H1 (cell line): ENCODE results near the gene RBM17. TPM values are rescaled to one million over a fixed set of nuclear protein-coding genes. Genes with fewer than 3 reads are reported as not detected.

ENCODE experiments used
- CTCF ChIA-PET: fragments of 300-600 bp; sonication (Branson Sonifier 250); formaldehyde crosslinking; loops from one replicate; lab custom pipeline; 2021; ENCODE audit not compliant: partially characterized antibody; lab: Charles Lee
- POLR2A ChIA-PET: fragments of 300-600 bp; sonication (Branson Sonifier 250); formaldehyde crosslinking; loops from one replicate; lab custom pipeline; 2021; ENCODE audit warnings: inconsistent platforms; ENCODE audit not compliant: partially characterized antibody; lab: Charles Lee
- DNase-seq, 2 experiments: peaks; one replicate each; pipeline versions ENCODE4 v3.0.0 to v3.0.0-alpha.2; 2010 to 2022; ENCODE audit warnings: low spot score in 2 of 2, low read depth in 1 of 2, mixed read lengths in 1 of 2
- FAIRE-seq: peaks from 2 replicates; lab custom pipeline; 2011; peaks lifted over from hg19 to GRCh38; lab: Jason Lieb, UNC
- H2AFZ ChIP-seq: 2 replicates; pipeline ENCODE4 v1.8.1; 2012; ENCODE audit warnings: low read length, inconsistent platforms
- H2AK5ac ChIP-seq: 2 replicates; pipeline ENCODE4 v1.6.1; 2013; ENCODE audit warnings: low read depth, low read length
- H2BK120ac ChIP-seq: replicated peaks from 2 replicates; pipeline ENCODE3; 2013; ENCODE audit warnings: low read depth, low read length, inconsistent platforms
- H2BK12ac ChIP-seq: 2 replicates; pipeline ENCODE4 v1.6.1; 2013; ENCODE audit warnings: low read depth, low read length
- H2BK15ac ChIP-seq: 2 replicates; pipeline ENCODE4 v1.6.1; 2013; ENCODE audit warnings: low read length
- H2BK20ac ChIP-seq: 2 replicates; pipeline ENCODE4 v1.6.1; 2013; ENCODE audit warnings: low read length
- H2BK5ac ChIP-seq: 2 replicates; pipeline ENCODE4 v1.6.1; 2013; ENCODE audit warnings: low read depth, low read length
- H3K14ac ChIP-seq: 2 replicates; pipeline ENCODE4 v1.6.1; 2013; ENCODE audit warnings: inconsistent platforms; ENCODE audit not compliant: insufficient read length
- H3K18ac ChIP-seq: 2 replicates; pipeline ENCODE4 v1.6.1; 2013; ENCODE audit warnings: low read length; ENCODE audit errors: extremely low read depth
- H3K23ac ChIP-seq: 2 replicates; pipeline ENCODE4 v1.6.1; 2013; ENCODE audit warnings: inconsistent platforms; ENCODE audit not compliant: insufficient read length
- H3K23me2 ChIP-seq: 2 replicates; pipeline ENCODE4 v1.6.1; 2013; ENCODE audit warnings: low read depth, low read length
- H3K27ac ChIP-seq: 2 replicates; pipeline ENCODE4 v1.6.1; 2011; ENCODE audit warnings: low read depth, low read length, inconsistent platforms
- H3K27me3 ChIP-seq, 4 experiments: replicated peaks in 1 of 4; 1 replicate in 1 of 4; 2 replicates in 3 of 4; pipeline versions ENCODE4 v1.6.1 to v1.8.1; 2011 to 2013; ENCODE audit warnings: low read length in 3 of 4, mild to moderate bottlenecking in 3 of 4, inconsistent platforms in 2 of 4, mixed read lengths in 2 of 4, moderate library complexity in 1 of 4; ENCODE audit not compliant: control insufficient read depth in 3 of 4, insufficient read depth in 3 of 4; ENCODE audit errors: extremely low read depth in 1 of 4
- H3K36me3 ChIP-seq, 4 experiments: 2 replicates each; pipeline versions ENCODE4 v1.6.1 to v1.8.1; 2011 to 2013; ENCODE audit warnings: mild to moderate bottlenecking in 4 of 4, low read length in 3 of 4, moderate library complexity in 2 of 4, control low read depth in 1 of 4, inconsistent platforms in 1 of 4; ENCODE audit not compliant: insufficient read depth in 4 of 4, control insufficient read depth in 2 of 4
- H3K4ac ChIP-seq: replicated peaks from 2 replicates; pipeline ENCODE3; 2013; ENCODE audit warnings: low read length, low read depth, mixed read lengths, inconsistent platforms; ENCODE audit not compliant: insufficient read length
- H3K4me1 ChIP-seq, 4 experiments: replicated peaks in 1 of 4; 1 replicate in 1 of 4; 2 replicates in 3 of 4; pipeline versions ENCODE4 v1.6.1 to v1.8.1; 2011 to 2013; ENCODE audit warnings: low read length in 3 of 4, inconsistent platforms in 2 of 4, mixed read lengths in 1 of 4; ENCODE audit not compliant: insufficient read depth in 4 of 4, control insufficient read depth in 3 of 4
- H3K4me2 ChIP-seq, 2 experiments: 2 replicates each; pipeline versions ENCODE4 v1.6.1 to v1.8.1; 2011 to 2013; ENCODE audit warnings: low read depth in 2 of 2, low read length in 2 of 2, control low read depth in 1 of 2, inconsistent platforms in 1 of 2, mild to moderate bottlenecking in 1 of 2; ENCODE audit not compliant: insufficient read depth in 1 of 2
- H3K4me3 ChIP-seq, 4 experiments: fragments of 200-600, 300-600 bp in 1 of 4; sonication (generic), shearing (Covaris generic), sonication (Bioruptor Twin) in 1 of 4; 2 replicates each; pipeline versions ENCODE4 v1.5.1 to v1.8.1; 2011 to 2016; ENCODE audit warnings: low read length in 4 of 4, low read depth in 3 of 4, control low read depth in 2 of 4, inconsistent platforms in 2 of 4, mild to moderate bottlenecking in 2 of 4, mixed read lengths in 1 of 4, moderate library complexity in 1 of 4; ENCODE audit not compliant: insufficient read depth in 2 of 4; ENCODE audit errors: extremely low read depth in 1 of 4
- H3K56ac ChIP-seq: replicated peaks from 2 replicates; pipeline ENCODE3; 2013; ENCODE audit warnings: low read depth, mild to moderate bottlenecking, mixed read lengths, low read length, inconsistent platforms; ENCODE audit not compliant: insufficient read length
- H3K79me1 ChIP-seq: 2 replicates; pipeline ENCODE4 v1.6.1; 2013; ENCODE audit warnings: low read depth, low read length, control low read depth
- H3K79me2 ChIP-seq, 2 experiments: 2 replicates each; pipeline versions ENCODE4 v1.6.1 to v1.8.1; 2012 to 2013; ENCODE audit warnings: low read length in 2 of 2, mild to moderate bottlenecking in 2 of 2, inconsistent platforms in 1 of 2; ENCODE audit not compliant: insufficient read depth in 2 of 2, control insufficient read depth in 1 of 2
- H3K9ac ChIP-seq, 4 experiments: replicated peaks in 1 of 4; 1 replicate in 1 of 4; 2 replicates in 3 of 4; pipeline versions ENCODE4 v1.6.1 to v1.8.1; 2011 to 2013; ENCODE audit warnings: low read depth in 3 of 4, low read length in 3 of 4, control low read depth in 2 of 4, mild to moderate bottlenecking in 2 of 4, moderate library complexity in 2 of 4, inconsistent platforms in 1 of 4; ENCODE audit errors: extremely low read depth in 1 of 4
- H3K9me3 ChIP-seq, 2 experiments: 2 replicates each; pipeline versions ENCODE4 v1.6.1 to v1.8.1; 2012 to 2013; ENCODE audit warnings: mild to moderate bottlenecking in 2 of 2, moderate library complexity in 2 of 2, control low read depth in 1 of 2, inconsistent platforms in 1 of 2, low read depth in 1 of 2, low read length in 1 of 2, mixed read lengths in 1 of 2; ENCODE audit not compliant: insufficient read depth in 2 of 2
- H4K20me1 ChIP-seq, 2 experiments: replicated peaks in 1 of 2; 2 replicates each; pipeline versions ENCODE3 to v1.8.1; 2011 to 2013; ENCODE audit warnings: inconsistent platforms in 2 of 2, low read length in 2 of 2, mild to moderate bottlenecking in 1 of 2; ENCODE audit not compliant: insufficient read depth in 2 of 2, control insufficient read depth in 1 of 2
- H4K5ac ChIP-seq: 2 replicates; pipeline ENCODE4 v1.6.1; 2013; ENCODE audit warnings: low read length, low read depth, mixed read lengths, inconsistent platforms; ENCODE audit not compliant: insufficient read length
- H4K8ac ChIP-seq: 2 replicates; pipeline ENCODE4 v1.8.0; 2013; ENCODE audit warnings: mild to moderate bottlenecking, moderate library complexity, low read length, inconsistent platforms; ENCODE audit not compliant: insufficient read depth; ENCODE audit errors: extremely low read depth
- H4K91ac ChIP-seq: replicated peaks from 2 replicates; pipeline ENCODE3; 2013; ENCODE audit warnings: low read length, mixed read lengths, inconsistent platforms; ENCODE audit not compliant: insufficient read length
- KDM4A ChIP-seq: IDR thresholded peaks from one replicate; pipeline ENCODE4 v1.7.1; 2012; ENCODE audit warnings: low read depth, mild to moderate bottlenecking, moderate library complexity, low read length, inconsistent platforms; ENCODE audit not compliant: severe bottlenecking
- KDM5A ChIP-seq: fragments of 200-600 bp; IDR thresholded peaks from 2 replicates; pipeline ENCODE4 v1.7.1; 2012; ENCODE audit warnings: mild to moderate bottlenecking, low read length, inconsistent platforms, mixed read lengths
- PHF8 ChIP-seq: fragments of 200-600 bp; sonication (generic); conservative IDR thresholded peaks from 2 replicates; pipeline ENCODE4 v1.7.1; 2012; ENCODE audit warnings: low read depth, mild to moderate bottlenecking, inconsistent platforms, low read length, moderate library complexity
- POLR2A ChIP-seq, 2 experiments: IDR thresholded peaks; 1 replicate in 1 of 2; 2 replicates in 1 of 2; pipeline ENCODE4 v1.6.1; 2011; ENCODE audit warnings: low read depth in 2 of 2, low read length in 2 of 2, mild to moderate bottlenecking in 2 of 2; ENCODE audit errors: control extremely low read depth in 1 of 2
- WGBS, 2 experiments: shearing (Covaris generic) in 1 of 2; methylation state at CpG; one replicate each; pipeline versions ENCODE4 v1.1.6 to v1.1.7; 2013 to 2015; ENCODE audit warnings: low lambda C conversion rate in 2 of 2, mixed read lengths in 2 of 2, inconsistent platforms in 1 of 2, low coverage in 1 of 2, missing lambda C conversion rate in 1 of 2; ENCODE audit not compliant: insufficient replicate concordance in 2 of 2, insufficient coverage in 1 of 2, insufficient read length in 1 of 2; ENCODE audit errors: extremely low coverage in 1 of 2, missing lambda C conversion rate in 1 of 2; 5-methylcytosine and 5-hydroxymethylcytosine counted together
- polyA plus RNA-seq, 7 experiments: library from polyadenylated mRNA; depleted of rRNA in 3 of 7; stranded (reverse) in 5 of 7; unstranded in 2 of 7; fragments of >200 nt in 5 of 7; fragments of 200-250 nt in 2 of 7; gene quantifications; 1 replicate in 5 of 7; 2 replicates in 1 of 7; 4 replicates in 1 of 7; pipeline versions ENCODE4 v1.2.1 to v1.2.3, GENCODE V29; 2011 to 2013; ENCODE audit warnings: missing spikeins in 2 of 7, mixed read lengths in 2 of 7
- total RNA-seq: library from RNA; stranded (reverse); fragmentation: NEBNext Ultra II Directional; extraction: Animal tissue kit (Norgen Biotek cat#: 25700); gene quantifications from 2 replicates; pipeline ENCODE4 v1.2.1, GENCODE V29; 2021
- TF ChIP-seq, protein P1 (sequence below): IDR thresholded peaks from 2 replicates; pipeline ENCODE4 v1.6.1; 2011; ENCODE audit warnings: low read depth, mild to moderate bottlenecking, low read length; ENCODE audit not compliant: insufficient read depth

RBM17 gene
- total and polyA plus RNA-seq, 2 of the 8 experiments (the other 6 are each of a cell fraction or from before 2014, with no cell fraction given), result 15.7 to 128 TPM

DNA sequence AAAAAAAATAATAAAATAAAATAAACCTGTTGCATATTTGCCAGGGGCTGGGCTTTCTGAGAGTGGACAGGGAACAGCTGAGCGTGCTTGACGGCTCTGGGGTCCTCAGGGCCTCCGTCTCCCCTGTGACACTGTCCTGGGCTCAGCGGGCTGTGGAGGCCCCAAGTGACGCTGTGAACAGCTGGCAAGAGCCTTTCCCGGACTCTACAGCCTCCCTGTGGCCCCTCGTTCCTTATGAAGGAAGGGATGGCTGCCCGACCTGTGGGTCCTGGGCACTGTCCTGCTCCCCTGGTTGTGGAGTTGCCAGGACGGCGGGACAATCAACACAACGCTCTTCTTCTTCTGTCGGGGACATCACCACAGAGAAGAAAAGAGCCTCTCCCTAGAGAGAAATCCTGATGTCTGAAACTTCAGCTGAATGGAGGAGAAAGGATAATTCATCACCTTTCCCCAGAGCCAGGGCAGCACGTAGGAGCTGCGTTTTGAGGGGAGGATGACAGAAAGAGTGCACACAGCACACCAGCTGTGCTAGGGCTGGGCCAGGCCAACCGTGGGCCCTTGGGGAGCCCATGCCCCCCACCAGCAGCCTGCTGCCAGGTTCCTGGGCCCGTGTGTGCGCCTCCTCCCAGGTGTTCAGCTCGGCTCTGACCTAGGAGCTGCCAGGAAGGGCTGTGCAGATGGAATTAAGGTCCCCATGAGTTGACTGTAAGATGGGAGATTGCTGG, 45.4 kb downstream of the RBM17 start:
- H2BK15ac ChIP-seq, result no peak overlapping the region
- 0 out of 7 replicates have a peak, but pooled peaks cover 0 to 2% (median 0%) of the 10 kb centered on the region in 4 experiments for H3K27me3 ChIP-seq
- no peak overlapping the region for H2AFZ ChIP-seq
- H3K4me2 ChIP-seq, result no peak overlapping the region
- no peak overlapping the region for H2BK12ac ChIP-seq
- H3K27ac ChIP-seq, result no peak overlapping the region
- CTCF ChIA-PET, result interaction anchor here (0.6 to 6.4 kb wide), 12 partner anchors 9 to 234 kb away, joined by 3 to 51 read pairs (median 4); partner anchors contain the start of gene PFKFB3
- no peaks in the 10 kb centered on the region for H3K79me2 ChIP-seq
- TF ChIP-seq KDM5A (no peak), PHF8 (no peak), KDM4A (no peak), POLR2A (IDR thresholded peaks at IDR 0.05; ENCODE audit: control extremely low read depth in 1 of 2, low read depth in 2 of 2, low read length in 2 of 2) (no peak)
- TF ChIP-seq, protein P1, sequence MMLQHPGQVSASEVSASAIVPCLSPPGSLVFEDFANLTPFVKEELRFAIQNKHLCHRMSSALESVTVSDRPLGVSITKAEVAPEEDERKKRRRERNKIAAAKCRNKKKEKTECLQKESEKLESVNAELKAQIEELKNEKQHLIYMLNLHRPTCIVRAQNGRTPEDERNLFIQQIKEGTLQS, result no peak
- 86% methylated on average over 18 of the region's 18 CpGs; no CpG with 5 or more reads in 1 of the 2 experiments for WGBS, 2 experiments
- H4K91ac ChIP-seq, result no peak overlapping the region
- no peak overlapping the region for H3K4me3 ChIP-seq
- POLR2A ChIA-PET, result interaction anchor here (0.9 to 1.8 kb wide), 5 partner anchors 10 to 68 kb away, joined by 3 to 9 read pairs (median 4); partner anchors contain the start of gene PFKFB3
- no peak overlapping the region for H4K5ac ChIP-seq
- H3K79me1 ChIP-seq, result no peaks in the 10 kb centered on the region
- no peaks in the 10 kb centered on the region for H4K20me1 ChIP-seq
- H2BK20ac ChIP-seq, result no peak overlapping the region
- no peak overlapping the region for H3K56ac ChIP-seq
- no peak overlapping the region for H3K18ac ChIP-seq
- no peak overlapping the region for H3K9ac ChIP-seq
- no peak overlapping the region for H2AK5ac ChIP-seq
- H2BK5ac ChIP-seq, result no peak overlapping the region
- H3K23ac ChIP-seq, result no peak overlapping the region
- H3K14ac ChIP-seq, result no peak overlapping the region
- H3K4ac ChIP-seq, result no peak overlapping the region
- H3K23me2 ChIP-seq, result no peaks in the 10 kb centered on the region
- no peaks in the 10 kb centered on the region for H3K36me3 ChIP-seq
- H3K4me1 ChIP-seq, result peaks cover 0 to 8% (median 1%) of the 10 kb centered on the region in 4 experiments; a peak in 3 of 7 replicates
- FAIRE-seq (no peak), DNase-seq (no peak)
- no peaks in the 10 kb centered on the region for H3K9me3 ChIP-seq
- no peak overlapping the region for H2BK120ac ChIP-seq
- H4K8ac ChIP-seq, result peak overlapping the region; percentile 9; the same call in 1 of the 2 replicates
